C4-2B (cell line): ENCODE results near the gene KCND1.

Experiments used
- ZFX ChIP-seq: fragments of 450-650 bp; IDR thresholded peaks from 2 replicates; pipeline ENCODE4 v1.6.1; 2017
- TF ChIP-seq, protein P1 (sequence below): fragments of 450-650 bp; conservative IDR thresholded peaks from 2 replicates; pipeline ENCODE4 v1.5.1; 2017; ENCODE audit warnings: mild to moderate bottlenecking

- TF ChIP-seq, protein P1, sequence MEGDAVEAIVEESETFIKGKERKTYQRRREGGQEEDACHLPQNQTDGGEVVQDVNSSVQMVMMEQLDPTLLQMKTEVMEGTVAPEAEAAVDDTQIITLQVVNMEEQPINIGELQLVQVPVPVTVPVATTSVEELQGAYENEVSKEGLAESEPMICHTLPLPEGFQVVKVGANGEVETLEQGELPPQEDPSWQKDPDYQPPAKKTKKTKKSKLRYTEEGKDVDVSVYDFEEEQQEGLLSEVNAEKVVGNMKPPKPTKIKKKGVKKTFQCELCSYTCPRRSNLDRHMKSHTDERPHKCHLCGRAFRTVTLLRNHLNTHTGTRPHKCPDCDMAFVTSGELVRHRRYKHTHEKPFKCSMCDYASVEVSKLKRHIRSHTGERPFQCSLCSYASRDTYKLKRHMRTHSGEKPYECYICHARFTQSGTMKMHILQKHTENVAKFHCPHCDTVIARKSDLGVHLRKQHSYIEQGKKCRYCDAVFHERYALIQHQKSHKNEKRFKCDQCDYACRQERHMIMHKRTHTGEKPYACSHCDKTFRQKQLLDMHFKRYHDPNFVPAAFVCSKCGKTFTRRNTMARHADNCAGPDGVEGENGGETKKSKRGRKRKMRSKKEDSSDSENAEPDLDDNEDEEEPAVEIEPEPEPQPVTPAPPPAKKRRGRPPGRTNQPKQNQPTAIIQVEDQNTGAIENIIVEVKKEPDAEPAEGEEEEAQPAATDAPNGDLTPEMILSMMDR, result no peak
- TF ChIP-seq ZFX, result no peak
These were observed 3.9 kb upstream of the KCND1 start for GRCh38 chrX:48975541-48975940.
